NCI-H187 treated with DMSO at 0.1 percent for 48 hours (cell line): ENCODE measurements around the gene NDEL1.

ENCODE experiments used
- DNase-seq: peaks from one replicate; lab custom pipeline; 2025; lab: John Stamatoyannopoulos, UW

The NDEL1 gene

GRCh38 chr17:8413938-8414337 is 21.7 kb upstream of the NDEL1 start:
- DNase-seq = no peak

- no peak for DNase-seq
Measured at GRCh38 chr17:8417806-8418205, 17.9 kb upstream of the NDEL1 start.

GRCh38 chr17:8418471-8418870 is 17.2 kb upstream of the NDEL1 start:
- DNase-seq = no peak

- no peak for DNase-seq
Measured at GRCh38 chr17:8419305-8419704, 16.4 kb upstream of the NDEL1 start.

- DNase-seq = no peak
Measured at GRCh38 chr17:8420041-8420934, 15.4 kb upstream of the NDEL1 start.

- no peak for DNase-seq
Measured at GRCh38 chr17:8421571-8421970, 14.1 kb upstream of the NDEL1 start.

- no peak for DNase-seq
Measured at GRCh38 chr17:8426094-8426720, 9.5 kb upstream of the NDEL1 start.

GRCh38 chr17:8426802-8427201 is 8.9 kb upstream of the NDEL1 start:
- no peak for DNase-seq

GRCh38 chr17:8430966-8431365 is 4.7 kb upstream of the NDEL1 start:
- DNase-seq = no peak

GRCh38 chr17:8436169-8436843 is 622 bp downstream of the NDEL1 start:
- DNase-seq = no peak

- no peak for DNase-seq
Measured at GRCh38 chr17:8436844-8437171, 1.1 kb downstream of the NDEL1 start.

GRCh38 chr17:8438441-8438840 is 2.8 kb downstream of the NDEL1 start:
- no peak for DNase-seq

GRCh38 chr17:8439681-8440080 is 4.0 kb downstream of the NDEL1 start:
- DNase-seq = no peak

- DNase-seq = no peak
Measured at GRCh38 chr17:8441690-8442089, 6.0 kb downstream of the NDEL1 start.

- no peak for DNase-seq
Measured at GRCh38 chr17:8442310-8442709, 6.6 kb downstream of the NDEL1 start.

- DNase-seq = no peak
Measured at GRCh38 chr17:8443756-8444155, 8.1 kb downstream of the NDEL1 start.

GRCh38 chr17:8444494-8444893 is 8.8 kb downstream of the NDEL1 start:
- no peak for DNase-seq

- DNase-seq = no peak
Measured at GRCh38 chr17:8445536-8445935, 9.9 kb downstream of the NDEL1 start.

GRCh38 chr17:8447799-8448198 is 12.1 kb downstream of the NDEL1 start:
- DNase-seq = no peak

GRCh38 chr17:8448310-8448709 is 12.6 kb downstream of the NDEL1 start:
- DNase-seq = no peak

- DNase-seq = no peak
Measured at GRCh38 chr17:8451933-8452614, 16.4 kb downstream of the NDEL1 start.

- no peak for DNase-seq
Measured at GRCh38 chr17:8453326-8453725, 17.6 kb downstream of the NDEL1 start.
